ENCODE measurements around the gene LPIN3. TPM values are rescaled to one million over a fixed set of nuclear protein-coding genes. Genes with fewer than 3 reads are reported as not detected.

Gene LPIN3
- total and polyA plus RNA-seq, 2 of the 8 experiments (the other 6 are each of a cell fraction or from before 2014, with no cell fraction given): 3.7 to 3.9 TPM

DNA sequence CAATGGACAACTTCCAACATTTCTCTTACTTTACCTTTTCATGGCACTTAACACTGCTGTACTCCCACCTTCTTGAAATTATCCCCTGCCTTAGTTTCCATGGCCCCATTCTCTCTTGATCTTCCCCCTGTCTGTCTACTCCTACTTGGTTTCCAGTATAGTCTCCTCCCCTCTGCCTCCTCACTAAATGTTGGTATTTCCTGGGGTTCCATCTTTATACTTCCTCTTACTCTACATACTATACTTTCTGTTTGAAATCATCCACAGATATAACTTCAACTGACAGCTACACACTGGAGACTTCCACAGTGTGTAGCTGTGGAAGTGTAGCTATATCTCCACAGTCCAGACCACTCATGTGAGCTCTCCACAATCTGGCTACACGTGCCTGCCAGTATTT lies 36.6 kb upstream of the LPIN3 start:
- no peaks in the 10 kb centered on the region for H4K20me1 ChIP-seq (replicated peaks in 1 of 2; ENCODE audit: control insufficient read depth in 1 of 2, insufficient read depth in 2 of 2, low read length in 2 of 2)
- no peak overlapping the region for H3K4me2 ChIP-seq (ENCODE audit: insufficient read depth in 1 of 2, low read depth in 2 of 2, low read length in 2 of 2)
- no peaks in the 10 kb centered on the region for H3K36me3 ChIP-seq (ENCODE audit: control insufficient read depth in 2 of 4, insufficient read depth in 4 of 4, low read length in 3 of 4)
- H3K14ac ChIP-seq (ENCODE audit: insufficient read length): no peak overlapping the region
- no peak overlapping the region for H3K23ac ChIP-seq (ENCODE audit: insufficient read length)
- no peaks in the 10 kb centered on the region for H3K79me2 ChIP-seq (ENCODE audit: control insufficient read depth in 1 of 2, insufficient read depth in 2 of 2, low read length in 2 of 2)
- DNase-seq (ENCODE audit: low read depth in 1 of 2, low spot score in 2 of 2): no peak
- ChIA-PET CTCF (ENCODE audit: partially characterized antibody) (interaction anchor here (0.7 to 1.5 kb wide), 4 partner anchors 19 to 169 kb away, joined by 3 to 4 read pairs (median 3); no protein-coding TSS in a partner anchor), POLR2A (ENCODE audit: partially characterized antibody) (interaction anchor here (0.5 kb wide), 1 partner anchor 10 kb away, joined by 3 read pairs; no protein-coding TSS in a partner anchor)
- no peak overlapping the region for H2AK5ac ChIP-seq (ENCODE audit: low read depth, low read length)
- H4K8ac ChIP-seq (ENCODE audit: extremely low read depth, insufficient read depth, low read length): no peak overlapping the region
- no peak overlapping the region for H3K9ac ChIP-seq (replicated peaks in 1 of 4; ENCODE audit: extremely low read depth in 1 of 4, low read depth in 3 of 4, low read length in 3 of 4)
- H3K56ac ChIP-seq (replicated peaks; ENCODE audit: insufficient read length, low read depth, low read length): no peak overlapping the region
- no peak overlapping the region for H4K91ac ChIP-seq (replicated peaks; ENCODE audit: insufficient read length, low read length)
- no peak overlapping the region for H2BK12ac ChIP-seq (ENCODE audit: low read depth, low read length)
- H3K9me3 ChIP-seq (ENCODE audit: insufficient read depth in 2 of 2, low read depth in 1 of 2, low read length in 1 of 2): no peaks in the 10 kb centered on the region
- H2BK15ac ChIP-seq (ENCODE audit: low read length): no peak overlapping the region
- no peak for TF ChIP-seq RNF2 (IDR thresholded peaks at IDR 0.05; ENCODE audit: borderline replicate concordance, low read depth, low read length, missing control alignments, poor library complexity, severe bottlenecking)
- TF ChIP-seq ATF2 (IDR thresholded peaks at IDR 0.05; ENCODE audit: low read length): no peak
- no peak for TF ChIP-seq CBX5 (IDR thresholded peaks at IDR 0.05; ENCODE audit: low read depth, low read length)
- TF ChIP-seq BACH1 (IDR thresholded peaks at IDR 0.05; ENCODE audit: low read length): no peak
- TF ChIP-seq EP300 (IDR thresholded peaks at IDR 0.05; ENCODE audit: borderline replicate concordance in 1 of 2, low read depth in 2 of 2, low read length in 2 of 2): no peak
- no peak for TF ChIP-seq POU5F1 (IDR thresholded peaks at IDR 0.05; ENCODE audit: low read depth, low read length)
- TF ChIP-seq GTF2F1 (IDR thresholded peaks at IDR 0.05; ENCODE audit: borderline replicate concordance, low read depth, low read length): no peak
- H4K5ac ChIP-seq (ENCODE audit: insufficient read length, low read depth, low read length): no peak overlapping the region
- no peak overlapping the region for H3K27ac ChIP-seq (ENCODE audit: low read depth, low read length)
- 83% methylated on average over 1 of the region's 1 CpG; no CpG with 5 or more reads in 1 of the 2 experiments for WGBS, 2 experiments (ENCODE audit: extremely low coverage in 1 of 2, insufficient coverage in 1 of 2, insufficient read length in 1 of 2, insufficient replicate concordance in 2 of 2, low coverage in 1 of 2, low lambda C conversion rate in 2 of 2, missing lambda C conversion rate in 1 of 2)
- H3K79me1 ChIP-seq (ENCODE audit: low read depth, low read length): no peaks in the 10 kb centered on the region
- no peak overlapping the region for H3K4me3 ChIP-seq (ENCODE audit: extremely low read depth in 1 of 4, insufficient read depth in 2 of 4, low read depth in 3 of 4, low read length in 4 of 4)
- H2BK5ac ChIP-seq (ENCODE audit: low read depth, low read length): no peak overlapping the region
- no peaks in the 10 kb centered on the region; the same call in 1 of the 2 replicates for H3K23me2 ChIP-seq (ENCODE audit: low read depth, low read length)
- no peak overlapping the region for H2BK120ac ChIP-seq (replicated peaks; ENCODE audit: low read depth, low read length)
- peaks cover 0 to 5% (median 0%) of the 10 kb centered on the region in 4 experiments; a peak in 3 of 7 replicates for H3K4me1 ChIP-seq (replicated peaks in 1 of 4; ENCODE audit: control insufficient read depth in 3 of 4, insufficient read depth in 4 of 4, low read length in 3 of 4)
- H3K4ac ChIP-seq (replicated peaks; ENCODE audit: insufficient read length, low read depth, low read length): no peak overlapping the region
- no peak overlapping the region for H3K18ac ChIP-seq (ENCODE audit: extremely low read depth, low read length)
- no peak overlapping the region for H2AFZ ChIP-seq (ENCODE audit: low read length)
- H2BK20ac ChIP-seq (ENCODE audit: low read length): no peak overlapping the region
- no peak for FAIRE-seq
- H3K27me3 ChIP-seq (replicated peaks in 1 of 4; ENCODE audit: control insufficient read depth in 3 of 4, extremely low read depth in 1 of 4, insufficient read depth in 3 of 4, low read length in 3 of 4): no peaks in the 10 kb centered on the region; a peak in 1 of 7 replicates

Data from H1 (cell line).